Activated CD4-positive, alpha-beta T cell treated with anti-CD3 and anti-CD28 coated beads, Interleukin-2, amount 50 U/mL, for 16 hours (primary cell): ENCODE measurements around the gene RETREG1.
"Not testable (repeated sequence)": the region's sequence is repeated elsewhere in the genome, so short reads cannot be mapped to it uniquely, and the experiment has no call there.

Experiments used
- DNase-seq: peaks from one replicate; pipeline ENCODE4 v3.0.0-alpha.2; 2020

RETREG1 gene

DNA sequence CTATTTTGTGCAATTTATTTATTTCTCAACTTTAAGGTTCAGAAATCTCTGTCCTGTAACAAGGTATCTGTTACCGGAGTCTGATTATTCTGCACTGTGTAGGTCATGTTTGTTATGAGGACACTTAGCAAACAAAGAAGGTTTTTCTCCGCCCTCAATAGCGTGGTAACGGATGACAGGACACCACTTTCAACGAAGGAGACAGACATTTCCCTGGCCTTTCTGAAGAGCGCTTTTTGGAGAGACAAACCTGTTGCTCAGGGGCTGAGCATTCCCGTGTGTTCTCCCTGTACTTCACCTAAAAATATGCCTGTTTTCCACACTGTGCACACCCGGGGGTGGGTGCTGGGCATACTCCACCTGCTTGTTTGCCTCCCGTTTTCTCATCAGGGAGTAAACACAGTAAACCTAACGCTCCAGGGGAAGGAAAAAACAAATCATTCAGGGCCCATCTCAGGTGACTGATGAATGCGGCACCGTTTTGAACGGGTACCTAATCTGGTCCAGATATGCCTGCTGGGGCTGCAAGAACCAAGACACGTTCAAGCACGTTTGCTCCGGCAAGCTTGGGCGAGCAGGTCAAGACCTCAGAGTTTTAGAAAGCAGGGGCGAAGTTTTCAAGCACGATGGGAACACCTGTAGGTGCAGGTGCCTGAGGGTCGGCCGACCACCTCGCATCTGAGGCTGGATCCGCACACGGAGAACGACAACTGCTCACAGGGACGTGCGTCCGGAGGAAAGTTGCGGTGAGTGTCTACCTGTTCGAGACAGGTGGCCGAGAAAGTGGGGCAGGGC, 859 bp downstream of the RETREG1 start:
- peak; percentile 12 for DNase-seq

DNA sequence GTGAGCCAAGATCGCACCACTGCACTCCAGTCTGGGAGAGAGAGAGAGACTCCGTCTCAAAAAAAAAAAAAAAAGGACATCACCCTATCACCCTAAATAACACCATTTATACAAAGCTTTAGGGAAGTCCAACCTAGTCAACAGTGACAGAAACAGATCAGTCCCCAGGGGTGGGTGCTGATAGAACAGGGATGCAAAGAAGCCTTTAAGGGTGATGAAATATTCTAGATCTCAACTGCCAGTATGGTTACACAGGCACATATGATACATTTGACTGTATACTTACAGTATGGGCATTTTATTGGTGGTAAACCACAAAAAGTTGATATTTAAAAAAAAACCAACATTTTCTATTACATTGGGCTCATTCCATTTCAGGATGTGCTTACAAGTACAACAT, 4.8 kb downstream of the RETREG1 start:
- DNase-seq: no peak

DNA sequence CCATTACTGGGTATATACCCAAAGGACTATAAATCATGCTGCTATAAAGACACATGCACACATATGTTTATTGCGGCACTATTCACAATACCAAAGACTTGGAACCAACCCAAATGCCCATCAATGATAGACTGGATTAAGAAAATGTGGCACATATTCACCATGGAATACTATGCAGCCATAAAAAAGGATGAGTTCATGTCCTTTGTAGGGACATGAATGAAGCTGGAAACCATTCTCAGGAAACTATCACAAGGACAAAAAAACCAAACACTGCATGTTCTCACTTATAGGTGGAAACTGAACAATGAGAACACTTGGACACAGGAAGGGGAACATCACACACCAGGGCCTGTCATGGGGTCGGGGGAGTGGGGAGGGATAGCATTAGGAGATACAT, 5.9 kb downstream of the RETREG1 start:
- DNase-seq: not testable (repeated sequence)

DNA sequence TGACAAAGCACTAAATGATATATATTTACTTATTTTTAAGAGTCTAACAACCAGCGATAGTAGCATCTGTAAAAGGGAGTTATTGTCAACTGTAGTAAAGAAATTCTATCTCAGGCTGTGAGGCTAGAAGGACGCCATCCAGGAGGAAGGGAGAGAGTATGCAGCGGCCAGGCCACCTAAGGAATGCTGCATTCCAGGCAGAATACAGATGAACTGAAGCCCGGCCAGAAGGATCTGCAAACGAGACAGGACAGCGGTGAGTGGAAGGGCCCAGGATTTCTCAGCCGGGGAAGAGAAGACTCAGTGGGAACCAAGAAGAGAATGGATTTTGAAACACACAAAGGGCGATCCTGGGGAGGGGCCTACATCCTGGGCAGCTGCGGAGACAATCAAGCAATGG, 7.4 kb downstream of the RETREG1 start:
- DNase-seq: no peak

DNA sequence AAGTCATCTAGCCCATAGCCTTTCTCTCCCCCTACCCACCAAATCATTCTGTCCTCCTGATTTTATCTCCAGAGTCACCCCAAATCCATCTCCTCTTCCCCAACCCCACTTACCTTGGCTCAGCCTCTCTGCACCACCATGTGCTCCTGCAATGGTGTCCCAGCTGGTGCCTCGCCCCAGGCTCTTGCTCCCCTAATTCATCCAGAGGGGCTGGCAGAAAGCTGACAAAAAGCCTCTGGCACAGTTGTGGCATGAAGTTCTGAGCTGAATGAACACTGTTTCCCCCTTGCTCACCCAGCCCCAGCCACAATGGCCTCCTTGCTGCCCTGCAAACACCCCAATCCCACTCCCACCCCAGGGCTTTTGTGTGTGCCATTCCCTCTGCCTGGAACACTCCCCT, 10.2 kb downstream of the RETREG1 start:
- DNase-seq: no peak

DNA sequence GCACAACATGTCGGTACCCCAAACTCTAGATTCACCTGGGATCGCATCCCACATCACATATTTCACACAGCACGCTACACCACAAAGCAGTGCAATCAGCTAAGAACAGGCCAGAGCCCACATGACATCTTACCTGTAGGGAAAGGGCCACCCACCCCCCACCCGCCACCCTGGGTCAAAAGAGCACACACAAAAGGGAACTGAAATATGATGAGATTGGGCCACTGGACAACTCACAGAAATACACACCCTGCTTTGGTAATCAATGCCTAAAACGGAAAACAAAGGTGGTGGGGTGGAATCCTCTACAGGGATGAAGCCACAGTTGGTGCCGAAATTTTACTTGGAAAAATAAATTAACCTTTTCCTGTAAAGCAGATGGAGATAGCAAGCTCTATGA, 13.1 kb downstream of the RETREG1 start:
- no peak for DNase-seq

DNA sequence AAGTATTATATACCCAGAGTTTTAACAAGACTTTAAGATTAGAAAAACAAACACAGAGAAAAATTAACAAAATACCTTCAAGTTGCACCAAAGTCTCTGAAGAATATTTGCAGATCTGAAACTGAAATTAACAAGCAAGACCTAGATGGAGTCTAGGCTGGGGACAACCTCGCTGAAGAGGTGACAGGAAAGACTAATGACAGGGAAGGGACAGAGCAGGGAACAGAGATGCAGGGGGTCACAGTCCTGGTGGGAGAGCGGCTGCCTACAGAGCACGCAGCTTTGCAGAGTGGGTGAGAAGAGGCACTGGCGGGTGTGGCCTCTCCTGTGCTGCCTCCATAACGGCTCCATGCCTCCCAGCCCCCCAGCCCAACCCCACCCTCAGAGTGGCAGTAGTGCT, 13.5 kb downstream of the RETREG1 start:
- DNase-seq: no peak

DNA sequence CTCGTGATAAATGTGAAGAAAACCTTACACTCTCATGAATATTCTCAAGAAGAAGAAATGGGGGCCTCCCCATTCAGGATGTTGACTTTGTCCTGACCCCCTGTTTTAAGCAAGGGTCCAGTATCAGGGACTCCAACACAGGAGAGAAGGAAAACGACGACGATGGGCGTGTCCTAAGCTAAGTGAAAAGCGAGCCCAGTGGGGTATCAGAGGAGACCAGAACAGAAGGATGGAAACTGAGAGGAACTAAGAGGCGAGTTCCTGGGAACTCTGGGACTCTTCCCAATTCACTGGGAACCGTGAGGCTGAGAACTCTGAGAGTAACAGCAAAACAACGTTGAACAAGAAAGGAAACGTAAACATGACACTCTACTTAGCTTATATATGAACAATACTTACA, 14.6 kb downstream of the RETREG1 start:
- DNase-seq: no peak

DNA sequence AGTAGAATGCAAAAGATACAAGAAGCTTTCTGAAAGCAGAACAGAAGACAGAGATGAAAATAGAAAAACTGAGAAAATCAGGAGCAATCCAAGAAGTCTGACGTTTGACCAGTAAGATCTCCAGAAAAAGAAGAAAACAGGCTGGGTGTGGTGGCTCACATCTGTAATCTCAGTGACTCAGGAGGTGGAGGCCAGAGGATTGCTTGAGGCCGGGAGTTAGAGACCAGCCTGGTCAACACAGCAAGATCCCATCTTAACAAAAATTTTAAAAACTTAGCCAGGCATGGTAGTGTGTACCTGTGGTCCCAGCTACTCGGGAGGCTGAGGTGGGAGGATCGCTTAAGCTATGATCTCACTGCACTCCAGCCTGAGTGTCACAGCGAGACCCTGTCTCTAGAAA, 15.9 kb downstream of the RETREG1 start:
- no peak for DNase-seq

DNA sequence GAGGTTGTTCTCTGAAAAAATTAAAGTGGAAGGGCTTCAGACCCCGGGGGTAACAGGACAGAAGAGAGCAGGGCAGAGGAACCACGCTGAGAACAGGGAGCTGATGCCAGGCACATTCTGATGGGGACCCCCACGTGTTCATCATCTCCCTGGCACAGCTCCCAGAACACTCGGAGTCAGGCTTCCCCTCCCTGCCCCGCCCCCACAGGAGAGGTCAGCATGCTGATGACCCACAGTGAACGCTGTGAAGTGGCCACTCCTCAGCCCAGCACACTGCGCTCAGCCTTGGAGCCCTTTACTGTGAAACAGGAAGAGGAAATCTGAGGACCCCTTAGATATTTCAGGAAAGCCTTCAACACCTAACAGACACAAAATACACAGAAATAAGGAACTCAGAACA, 16.4 kb downstream of the RETREG1 start:
- DNase-seq: no peak

DNA sequence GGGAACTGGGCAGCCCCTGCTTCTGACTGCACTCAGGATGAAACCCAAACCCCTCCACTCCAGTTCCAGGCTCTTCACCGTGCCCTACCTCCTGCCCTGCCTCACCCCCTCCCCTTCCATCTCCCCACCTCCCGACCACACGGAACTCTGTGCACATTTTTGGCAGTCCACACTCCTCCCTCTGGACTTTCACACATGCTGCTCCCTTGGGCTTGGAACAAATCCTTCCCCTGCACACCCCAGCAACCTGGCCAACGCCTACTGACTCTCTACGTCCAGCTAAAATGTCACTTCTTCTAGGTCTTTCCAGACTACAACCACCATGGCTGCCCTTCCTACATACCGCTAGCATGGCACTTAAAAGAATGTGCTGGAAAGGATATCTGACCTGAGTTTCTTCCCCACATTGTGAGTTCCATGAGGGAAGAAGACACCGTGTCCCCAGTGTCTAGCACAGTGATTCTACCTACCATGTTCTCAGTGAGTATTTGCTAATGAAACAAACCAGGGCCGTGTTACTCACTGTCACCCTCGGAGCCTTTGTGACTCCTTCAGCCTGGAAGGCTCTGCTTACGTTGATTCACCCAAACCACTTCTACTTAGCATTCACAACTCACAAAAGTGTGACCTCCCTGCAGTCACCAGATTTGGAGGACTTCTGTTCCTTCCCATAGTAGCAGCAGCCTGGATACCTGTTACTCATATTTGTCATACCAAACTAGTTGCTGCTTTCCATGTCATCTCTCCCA, 18.7 kb downstream of the RETREG1 start:
- no peak for DNase-seq

DNA sequence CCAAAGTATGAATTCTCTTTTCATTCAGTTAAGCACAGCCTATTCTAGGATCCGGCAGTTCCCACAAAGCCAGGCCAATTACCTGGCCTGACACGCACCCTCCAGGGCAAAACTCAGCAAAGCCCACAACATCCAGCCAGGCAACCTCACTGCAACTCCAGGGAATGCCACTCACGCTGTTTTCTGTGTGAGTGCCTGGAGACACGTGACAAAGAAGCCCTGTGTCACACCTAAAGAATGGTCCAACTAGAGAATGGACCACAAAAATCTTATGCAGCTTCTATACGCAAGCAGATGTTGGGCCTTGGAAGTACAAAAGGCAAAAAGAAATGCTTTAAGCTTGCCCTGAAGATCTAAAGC, 20.2 kb downstream of the RETREG1 start:
- DNase-seq: no peak

DNA sequence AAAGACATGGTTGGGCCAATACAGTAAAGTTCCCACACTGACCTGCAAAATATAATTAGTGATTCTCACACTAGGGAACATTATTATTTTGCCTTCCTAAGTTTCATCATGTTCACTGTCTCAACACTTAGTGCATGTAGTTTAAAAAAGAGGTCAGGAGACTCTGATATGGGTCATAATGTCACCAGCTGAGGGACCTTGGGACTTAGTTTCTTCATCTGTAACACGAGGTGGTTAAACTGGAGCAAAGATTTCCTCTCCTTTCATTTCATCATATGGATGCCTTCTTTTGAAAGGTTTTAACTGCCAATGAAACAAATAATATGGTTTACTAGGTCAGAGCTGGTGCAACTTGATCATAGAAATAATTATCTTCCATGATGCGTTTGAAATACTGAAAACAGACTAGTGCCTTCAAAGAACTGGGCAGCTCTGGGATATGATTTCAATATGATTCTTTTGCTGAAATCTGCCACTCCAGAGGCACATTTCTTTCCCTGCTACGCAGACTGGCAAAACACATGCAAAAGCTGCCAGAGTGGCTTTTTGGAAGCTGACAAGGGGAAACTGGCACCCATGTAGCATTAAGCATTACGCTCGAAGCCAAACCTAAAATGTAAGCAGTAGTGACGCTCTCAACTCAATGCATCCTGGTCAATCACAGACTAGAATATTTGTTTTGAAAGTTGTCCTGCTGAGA, 20.8 kb downstream of the RETREG1 start:
- DNase-seq: no peak

DNA sequence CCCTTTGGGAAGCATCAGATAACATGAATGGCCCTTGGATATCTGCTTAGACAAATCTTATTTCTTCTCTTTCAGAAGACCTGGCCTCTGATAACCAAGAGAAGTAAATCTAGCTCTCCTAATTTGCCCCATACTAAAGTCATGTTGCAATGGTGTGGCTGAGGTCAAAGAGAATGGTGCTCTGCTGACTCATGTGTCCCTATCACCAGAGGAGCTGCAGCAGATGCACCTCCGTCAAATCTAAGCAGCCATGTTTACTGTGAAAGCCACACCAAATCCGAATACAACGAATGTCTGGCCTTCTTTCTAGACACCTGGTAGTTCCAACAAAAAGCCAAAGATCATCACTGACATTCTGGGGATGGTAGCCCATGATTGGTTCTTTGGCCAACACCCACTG, 23.2 kb downstream of the RETREG1 start:
- DNase-seq: no peak

DNA sequence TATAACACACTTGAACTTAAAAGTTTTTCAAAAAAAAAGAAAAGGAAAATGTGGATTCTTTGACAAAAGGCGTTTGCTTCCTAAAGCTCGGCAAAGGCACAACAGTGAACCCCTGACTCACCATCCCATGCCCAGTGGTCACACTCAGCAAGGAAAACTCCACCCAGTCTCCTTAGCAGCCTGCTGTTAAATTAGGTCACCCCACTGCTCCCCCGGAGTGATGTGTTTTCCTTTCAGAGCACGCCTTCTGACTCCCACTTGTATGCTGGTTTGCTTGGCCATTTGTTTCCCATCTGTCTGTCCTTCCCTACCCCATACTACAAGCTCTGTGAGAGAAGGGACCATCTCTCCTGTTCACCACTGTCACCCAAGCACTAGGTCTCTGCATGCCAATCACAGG, 23.8 kb downstream of the RETREG1 start:
- no peak for DNase-seq

DNA sequence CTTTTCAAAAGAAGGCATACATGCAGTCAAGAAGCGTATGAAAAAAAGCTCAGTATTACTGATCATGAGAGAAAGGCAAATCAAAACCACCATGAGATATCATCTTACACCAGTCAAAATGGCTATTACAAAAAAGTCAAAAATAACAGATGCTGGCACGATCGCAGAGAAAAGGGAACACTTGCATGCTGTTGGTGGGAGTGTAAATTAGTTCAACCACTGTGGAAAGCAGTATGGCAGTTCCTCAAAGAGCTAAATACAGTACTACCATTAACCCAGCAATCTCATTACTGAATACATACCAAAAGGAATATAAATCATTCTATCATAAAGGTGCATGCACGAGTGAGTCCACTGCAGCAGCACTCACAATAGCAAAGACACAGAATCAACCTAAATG, 24.5 kb downstream of the RETREG1 start:
- no peak for DNase-seq

DNA sequence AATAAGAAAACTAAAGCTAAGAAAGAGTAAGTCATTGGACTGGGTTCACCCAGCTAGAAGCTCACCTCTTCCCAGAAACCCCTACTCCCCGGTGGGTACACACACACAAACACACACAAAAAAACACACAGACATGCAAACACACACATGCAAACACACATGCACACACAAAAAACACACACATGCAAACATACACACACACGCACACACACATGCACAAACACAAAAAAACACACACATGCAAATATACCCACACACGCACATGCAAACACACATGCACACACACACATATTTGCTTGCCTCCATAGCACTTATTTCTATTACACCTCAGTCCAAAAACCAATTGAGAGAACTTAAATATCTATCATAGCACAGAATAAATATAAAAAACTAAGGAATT, 26.1 kb downstream of the RETREG1 start:
- no peak for DNase-seq

DNA sequence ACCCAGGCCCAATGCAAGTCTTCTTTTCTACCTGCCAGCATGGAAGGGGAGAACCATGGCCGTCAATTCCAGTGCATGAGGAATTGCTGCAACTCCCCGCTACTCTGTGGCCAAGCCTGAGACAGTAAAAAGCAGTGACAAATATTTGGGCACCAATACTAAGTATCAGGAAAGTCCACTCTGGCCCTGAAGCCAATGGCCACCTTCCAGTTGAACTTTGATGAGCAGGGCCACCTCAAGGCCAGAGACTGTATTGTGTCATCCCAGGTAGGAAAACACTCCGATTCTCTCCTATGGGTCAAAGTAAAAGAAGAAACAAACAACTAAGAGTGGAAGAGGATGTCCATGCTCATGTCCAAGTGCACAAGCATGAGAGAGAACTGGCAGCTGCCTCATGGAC, 27.1 kb downstream of the RETREG1 start:
- no peak for DNase-seq

DNA sequence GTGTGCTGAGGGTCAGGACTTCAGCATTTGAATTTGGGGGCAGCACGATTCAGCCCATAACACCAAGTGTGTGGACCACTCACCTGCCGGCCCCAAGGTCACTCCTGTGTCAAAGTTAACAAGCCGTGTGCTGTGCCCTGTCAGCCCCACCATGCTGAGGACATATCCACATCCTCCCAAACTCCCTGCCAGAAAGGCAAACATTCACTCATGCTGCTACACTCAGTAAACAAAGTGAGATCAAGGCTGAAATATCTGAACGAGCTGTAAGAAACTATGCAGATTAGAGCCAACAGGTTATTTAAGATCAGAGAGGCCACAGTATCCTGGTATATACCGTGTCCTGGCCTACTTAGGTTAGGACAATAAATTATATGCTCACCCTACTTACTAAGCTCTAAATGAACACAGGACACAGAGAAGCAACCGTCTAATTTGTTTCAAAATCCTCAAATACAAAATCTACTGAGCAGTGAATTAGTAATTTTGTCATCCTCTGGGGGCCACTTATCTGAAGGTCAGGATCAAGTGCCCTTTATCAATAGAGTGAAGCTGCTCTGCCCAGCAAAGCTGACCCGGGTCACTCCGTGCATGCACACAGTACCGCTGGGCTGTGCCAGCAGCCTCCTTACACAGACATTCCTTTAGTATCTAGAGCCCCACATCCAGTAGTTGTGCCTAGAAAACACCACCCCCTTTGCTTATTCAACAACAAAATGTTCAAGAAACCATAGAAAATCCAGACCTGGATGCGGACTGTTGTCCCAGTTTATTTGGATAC, 28.2 kb downstream of the RETREG1 start:
- DNase-seq: no peak

DNA sequence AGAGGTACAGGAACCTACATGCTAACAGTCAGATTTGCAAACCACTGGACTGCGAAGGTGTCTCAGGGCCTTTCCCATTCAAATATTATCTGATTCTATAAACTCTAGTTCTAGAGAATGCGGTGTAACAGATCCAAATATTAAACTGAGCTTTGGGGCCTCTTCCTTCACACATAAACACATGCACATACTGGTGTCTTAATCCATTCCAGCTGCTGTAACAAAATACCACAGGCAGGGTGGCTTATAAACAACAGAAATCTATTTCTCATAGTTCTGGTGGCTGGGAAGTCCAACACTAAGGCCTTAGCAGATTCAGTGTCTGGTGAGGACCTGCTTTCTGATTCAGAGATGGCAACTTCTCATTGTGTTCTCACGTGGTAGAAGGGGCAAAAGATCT, 30.2 kb downstream of the RETREG1 start:
- no peak for DNase-seq

DNA sequence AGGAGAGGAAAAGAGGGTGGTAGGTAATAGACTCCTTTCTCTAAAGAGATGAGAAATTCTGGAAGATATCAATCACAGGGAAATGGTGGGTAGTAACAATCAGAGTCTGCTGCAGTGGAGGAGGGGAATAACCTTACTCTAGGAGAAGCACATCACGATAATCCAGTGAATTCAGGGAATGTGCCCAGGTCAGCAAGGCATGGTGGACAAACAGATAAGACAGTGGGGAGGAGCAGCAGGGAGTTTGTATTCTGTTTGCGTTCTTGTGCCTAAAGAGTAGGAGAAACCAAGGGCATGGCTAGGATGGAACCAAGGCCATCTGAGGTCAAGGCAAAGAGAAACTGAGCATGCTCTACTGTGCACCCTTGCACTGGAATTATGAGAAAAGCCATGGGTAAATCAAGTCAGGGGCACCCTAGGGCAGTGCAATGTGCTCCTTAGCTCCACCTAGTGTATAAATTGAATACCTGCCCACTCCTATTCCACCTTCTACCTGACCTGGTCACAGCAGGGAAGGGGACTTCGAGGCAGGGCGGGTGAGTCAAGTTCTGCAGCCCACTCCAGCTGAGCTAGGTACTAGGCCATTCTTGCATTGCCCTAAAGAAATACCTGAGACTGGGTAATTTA, 31.6 kb downstream of the RETREG1 start:
- peak; percentile 10 for DNase-seq

DNA sequence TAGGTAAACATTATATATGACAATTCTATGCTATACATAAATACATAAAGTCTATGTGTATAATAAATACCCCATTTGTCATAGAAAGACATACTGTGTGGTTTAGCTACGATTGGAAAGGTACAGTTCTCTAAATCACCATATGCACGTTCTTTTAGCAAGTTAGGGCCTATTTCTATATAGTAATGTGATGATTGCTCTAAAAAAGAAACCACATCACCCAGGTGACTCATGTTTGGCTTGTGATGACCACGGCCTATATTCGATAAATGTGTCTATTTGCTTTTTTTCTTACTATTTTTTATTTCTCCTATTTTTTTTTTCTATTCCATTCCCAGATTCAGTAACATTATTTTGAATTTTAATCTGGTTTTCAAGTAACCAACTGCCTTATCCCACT, 34.7 kb downstream of the RETREG1 start:
- DNase-seq: no peak

DNA sequence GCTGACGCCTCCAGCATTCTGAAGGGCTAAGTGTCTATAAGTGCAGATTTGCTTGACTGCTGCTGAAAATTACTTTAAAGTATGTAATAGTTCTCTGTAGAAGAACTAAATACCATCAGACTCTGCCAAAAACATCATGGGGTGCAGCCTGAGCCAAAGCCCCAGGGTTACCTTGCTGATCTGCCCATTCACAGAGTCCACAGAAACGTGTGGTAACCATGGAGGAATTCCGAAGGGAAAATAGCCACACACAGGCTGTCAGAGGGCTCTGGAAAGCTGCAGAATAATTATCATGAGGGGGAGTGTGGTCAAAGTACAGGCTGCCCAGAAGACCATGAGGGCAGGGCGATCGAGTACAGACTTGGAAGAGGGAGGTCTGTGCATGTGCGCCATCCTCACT, 36.4 kb downstream of the RETREG1 start:
- DNase-seq: no peak
